ENCODE results near the gene LMO7.
A peak's percentile ranks its signal among the peaks of the same experiment; 100 is the strongest.

DNA sequence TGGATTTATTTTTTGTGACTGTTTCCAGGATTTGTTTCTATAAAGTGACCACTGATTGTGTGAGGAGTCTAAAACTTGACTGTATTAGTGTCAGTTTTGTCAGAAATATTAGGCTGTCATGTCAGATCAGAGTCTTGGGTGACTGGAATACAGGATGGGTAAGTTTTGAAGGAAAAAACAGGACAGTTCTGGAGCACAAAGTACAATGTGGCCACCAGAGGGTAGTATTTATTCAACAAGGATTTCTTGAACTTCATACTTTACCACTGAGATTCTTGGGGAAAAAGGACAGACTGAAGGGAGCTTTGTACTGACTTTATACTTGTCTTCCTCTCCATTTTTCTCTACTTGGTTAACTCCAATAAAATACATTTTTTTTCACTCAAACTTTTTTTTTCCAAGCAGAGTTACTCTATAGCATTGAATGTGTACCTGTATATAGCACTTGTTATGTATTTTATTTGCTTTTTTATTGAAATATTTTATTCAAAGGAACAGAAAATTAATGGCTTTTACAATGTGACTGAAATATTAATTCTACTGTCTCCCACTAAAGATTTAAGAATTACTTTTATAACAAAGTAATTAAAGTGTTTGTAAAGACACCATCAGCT is 51.1 kb downstream of the LMO7 start:
- TF ChIP-seq, protein P1, sequence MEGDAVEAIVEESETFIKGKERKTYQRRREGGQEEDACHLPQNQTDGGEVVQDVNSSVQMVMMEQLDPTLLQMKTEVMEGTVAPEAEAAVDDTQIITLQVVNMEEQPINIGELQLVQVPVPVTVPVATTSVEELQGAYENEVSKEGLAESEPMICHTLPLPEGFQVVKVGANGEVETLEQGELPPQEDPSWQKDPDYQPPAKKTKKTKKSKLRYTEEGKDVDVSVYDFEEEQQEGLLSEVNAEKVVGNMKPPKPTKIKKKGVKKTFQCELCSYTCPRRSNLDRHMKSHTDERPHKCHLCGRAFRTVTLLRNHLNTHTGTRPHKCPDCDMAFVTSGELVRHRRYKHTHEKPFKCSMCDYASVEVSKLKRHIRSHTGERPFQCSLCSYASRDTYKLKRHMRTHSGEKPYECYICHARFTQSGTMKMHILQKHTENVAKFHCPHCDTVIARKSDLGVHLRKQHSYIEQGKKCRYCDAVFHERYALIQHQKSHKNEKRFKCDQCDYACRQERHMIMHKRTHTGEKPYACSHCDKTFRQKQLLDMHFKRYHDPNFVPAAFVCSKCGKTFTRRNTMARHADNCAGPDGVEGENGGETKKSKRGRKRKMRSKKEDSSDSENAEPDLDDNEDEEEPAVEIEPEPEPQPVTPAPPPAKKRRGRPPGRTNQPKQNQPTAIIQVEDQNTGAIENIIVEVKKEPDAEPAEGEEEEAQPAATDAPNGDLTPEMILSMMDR (IDR thresholded peaks at IDR 0.05; ENCODE audit: low read depth, low read length, missing input control): peak; percentile 46
- no peak for TF ChIP-seq YY1 (IDR thresholded peaks at IDR 0.05)
- no peak for TF ChIP-seq JUND (IDR thresholded peaks at IDR 0.05)
- TF ChIP-seq, protein P2, sequence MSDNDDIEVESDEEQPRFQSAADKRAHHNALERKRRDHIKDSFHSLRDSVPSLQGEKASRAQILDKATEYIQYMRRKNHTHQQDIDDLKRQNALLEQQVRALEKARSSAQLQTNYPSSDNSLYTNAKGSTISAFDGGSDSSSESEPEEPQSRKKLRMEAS (IDR thresholded peaks at IDR 0.05): no peak
